Endothelial cell of umbilical vein (primary cell): Measurements from ENCODE around the gene REEP2. TPM values are rescaled to one million over a fixed set of nuclear protein-coding genes. Genes with fewer than 3 reads are reported as not detected.
"Not testable (repeated sequence)": the region's sequence is repeated elsewhere in the genome, so short reads cannot be mapped to it uniquely, and the experiment has no call there.

Source experiments
- BruUV-seq: library from RNA; stranded (reverse); fragments of 400-500 nt; replicated peaks from 2 replicates; lab custom pipeline; 2021; lab: Mats Ljungman, UMichigan
- CTCF ChIA-PET: fragments of 300-600, 350-600 bp; sonication (Branson Sonifier 250); formaldehyde crosslinking; loops from one replicate; lab custom pipeline; 2021; ENCODE audit warnings: antibody characterized with exemption, inconsistent platforms; lab: Charles Lee
- POLR2A ChIA-PET: fragments of 300-600, 350-600 bp; sonication (Branson Sonifier 250); formaldehyde crosslinking; loops from one replicate; lab custom pipeline; 2021; ENCODE audit warnings: antibody characterized with exemption, inconsistent platforms; lab: Charles Lee
- DNase-seq: peaks from one replicate; pipeline ENCODE4 v3.0.0-alpha.2; 2011; ENCODE audit warnings: low read depth, low spot score
- FAIRE-seq: peaks from 2 replicates; lab custom pipeline; 2011; peaks lifted over from hg19 to GRCh38; lab: Jason Lieb, UNC
- H2AFZ ChIP-seq: 2 replicates; pipeline ENCODE4 v1.6.0; 2012; ENCODE audit warnings: low read depth, low read length, control low read depth, inconsistent platforms
- H3K27ac ChIP-seq: 2 replicates; pipeline ENCODE4 v1.5.1; 2011; ENCODE audit warnings: low read depth, mild to moderate bottlenecking, control low read depth, low read length, moderate library complexity; ENCODE audit not compliant: insufficient read depth
- H3K27me3 ChIP-seq, 2 experiments: 2 replicates each; pipeline versions ENCODE4 v1.6.0 to v1.6.1; 2011; ENCODE audit warnings: low read length in 2 of 2, mixed read lengths in 1 of 2; ENCODE audit not compliant: control insufficient read depth in 2 of 2, insufficient read depth in 2 of 2
- H3K36me3 ChIP-seq, 2 experiments: 2 replicates in 1 of 2; 3 replicates in 1 of 2; pipeline ENCODE4 v1.5.1; 2011; ENCODE audit warnings: low read length in 2 of 2, mild to moderate bottlenecking in 1 of 2, moderate library complexity in 1 of 2; ENCODE audit not compliant: control insufficient read depth in 2 of 2, insufficient read depth in 2 of 2; ENCODE audit errors: extremely low read depth in 1 of 2
- H3K4me1 ChIP-seq: 3 replicates; pipeline ENCODE4 v1.5.1; 2011; ENCODE audit warnings: mild to moderate bottlenecking, low read length; ENCODE audit not compliant: control insufficient read depth, insufficient read depth; ENCODE audit errors: extremely low read depth
- H3K4me2 ChIP-seq: 2 replicates; pipeline ENCODE4 v1.6.1; 2011; ENCODE audit warnings: low read length, control low read depth, mixed read lengths; ENCODE audit not compliant: insufficient read depth
- H3K4me3 ChIP-seq, 3 experiments: fragments of 200-600 bp in 1 of 3; sonication (generic), shearing (Covaris generic) in 1 of 3; replicated peaks in 1 of 3; 2 replicates each; pipeline ENCODE4 v1.5.1; 2011 to 2016; ENCODE audit warnings: control low read depth in 3 of 3, low read length in 3 of 3, mild to moderate bottlenecking in 2 of 3, inconsistent platforms in 1 of 3, low read depth in 1 of 3, moderate library complexity in 1 of 3; ENCODE audit not compliant: insufficient read depth in 1 of 3
- H3K79me2 ChIP-seq: 2 replicates; pipeline ENCODE4 v1.6.0; 2012; ENCODE audit warnings: low read length, inconsistent platforms; ENCODE audit not compliant: control insufficient read depth, insufficient read depth
- H3K9ac ChIP-seq: replicated peaks from 2 replicates; pipeline ENCODE3; 2011; ENCODE audit warnings: low read length, control low read depth; ENCODE audit not compliant: insufficient read depth; ENCODE audit errors: extremely low read depth
- H3K9me1 ChIP-seq: replicated peaks from 3 replicates; pipeline ENCODE4 v1.6.0; 2011; ENCODE audit warnings: mild to moderate bottlenecking, low read length; ENCODE audit not compliant: control insufficient read depth, insufficient read depth; ENCODE audit errors: extremely low read depth
- H3K9me3 ChIP-seq: replicated peaks from 2 replicates; pipeline ENCODE4 v1.5.1; 2012; ENCODE audit warnings: low read length, inconsistent platforms; ENCODE audit not compliant: control insufficient read depth, insufficient read depth
- H4K20me1 ChIP-seq: replicated peaks from 2 replicates; pipeline ENCODE3; 2011; ENCODE audit warnings: mild to moderate bottlenecking, low read length; ENCODE audit not compliant: control insufficient read depth, insufficient read depth; ENCODE audit errors: extremely low read depth
- EZH2 ChIP-seq: IDR thresholded peaks from 2 replicates; pipeline ENCODE4 v1.6.1; 2012; ENCODE audit warnings: borderline replicate concordance, low read depth, mild to moderate bottlenecking, moderate library complexity, low read length, inconsistent platforms; ENCODE audit not compliant: severe bottlenecking
- FOS ChIP-seq: IDR thresholded peaks from 2 replicates; pipeline ENCODE4 v1.6.1; 2011; ENCODE audit warnings: mild to moderate bottlenecking, low read length, moderate library complexity, borderline replicate concordance; ENCODE audit not compliant: insufficient read depth
- GATA2 ChIP-seq: IDR thresholded peaks from 2 replicates; pipeline ENCODE4 v1.7.0; 2011; ENCODE audit warnings: low read depth, mild to moderate bottlenecking, moderate library complexity, mixed read lengths, low read length; ENCODE audit not compliant: insufficient read length, insufficient read depth
- JUN ChIP-seq: IDR thresholded peaks from 2 replicates; pipeline ENCODE4 v1.6.1; 2011; ENCODE audit warnings: borderline replicate concordance, low read depth; ENCODE audit not compliant: insufficient read length, insufficient read depth
- MAX ChIP-seq: IDR thresholded peaks from 2 replicates; pipeline ENCODE4 v1.6.1; 2011; ENCODE audit not compliant: insufficient read depth, insufficient read length
- MYC ChIP-seq: IDR thresholded peaks from one replicate; pipeline ENCODE4 v1.6.1; 2011; ENCODE audit warnings: mild to moderate bottlenecking, low read depth, low read length
- POLR2A ChIP-seq: IDR thresholded peaks from 2 replicates; pipeline ENCODE4 v1.6.1; 2012; ENCODE audit warnings: low read depth, mild to moderate bottlenecking, control low read depth, low read length
- POLR2AphosphoS5 ChIP-seq: IDR thresholded peaks from 2 replicates; pipeline ENCODE4 v1.6.1; 2012; ENCODE audit warnings: low read depth, mild to moderate bottlenecking, control low read depth, low read length, moderate library complexity; ENCODE audit not compliant: insufficient read depth
- dilution Hi-C: fragments of 300-500 bp; cut with MboI; formaldehyde crosslinking; loops from one replicate; pipeline ENCODE4 v1.15.0; 2019; ENCODE audit warnings: low sequenced_read_pairs; ENCODE audit not compliant: extremely low pct_ligation_motif_present
- intact Hi-C: fragments of 100-400 bp; cut with micrococcal nuclease; formaldehyde crosslinking; loops from one replicate; pipeline ENCODE4 v1.10.0; 2022
- polyA plus RNA-seq, 4 experiments: library from polyadenylated mRNA; depleted of rRNA in 3 of 4; stranded (reverse) in 3 of 4; unstranded in 1 of 4; fragments of >200 nt; gene quantifications; 2 replicates each; pipeline versions ENCODE4 v1.2.1 to v1.2.3, GENCODE V29; 2011 to 2012; ENCODE audit warnings: missing spikeins in 1 of 4
- total RNA-seq: library from RNA; stranded (reverse); gene quantifications from 2 replicates; pipeline ENCODE4 v1.2.3, GENCODE V29; 2021
- TF ChIP-seq, protein P1 (sequence below), 2 donors: IDR thresholded peaks; 1 replicate in 1 of 2; 2 replicates in 1 of 2; pipeline ENCODE4 v1.5.1; 2011; ENCODE audit warnings: low read length in 2 of 2, mild to moderate bottlenecking in 2 of 2, moderate library complexity in 2 of 2, control low read depth in 1 of 2, inconsistent platforms in 1 of 2, low read depth in 1 of 2; ENCODE audit not compliant: insufficient read depth in 1 of 2; ENCODE audit errors: extremely low read depth in 1 of 2

The REEP2 gene
- total and polyA plus RNA-seq, 2 donors (not counting 3 experiments of a cell fraction or from before 2014, with no cell fraction given): 4.0 to 4.8 TPM

- no peak overlapping the region for H3K4me3 ChIP-seq
- H2AFZ ChIP-seq: no peak overlapping the region
- no TSS peak for BruUV-seq
- intact Hi-C loops (no loop called here), dilution Hi-C loops (no loop called here)
- no peaks in the 10 kb centered on the region for H3K4me1 ChIP-seq
- H3K36me3 ChIP-seq: peaks cover 0 to 3% of the 10 kb centered on the region in 2 experiments
- FAIRE-seq (no peak), DNase-seq (no peak)
- no peaks in the 10 kb centered on the region for H3K79me2 ChIP-seq
- POLR2A ChIA-PET: interaction anchor here (0.7 kb wide), 1 partner anchor 497 kb away, joined by 3 read pairs; no protein-coding TSS in a partner anchor
- no peak for TF ChIP-seq MAX
- no peak for TF ChIP-seq GATA2
- TF ChIP-seq JUN: no peak
- no peak for TF ChIP-seq POLR2A
- TF ChIP-seq MYC: no peak
- TF ChIP-seq, protein P1, sequence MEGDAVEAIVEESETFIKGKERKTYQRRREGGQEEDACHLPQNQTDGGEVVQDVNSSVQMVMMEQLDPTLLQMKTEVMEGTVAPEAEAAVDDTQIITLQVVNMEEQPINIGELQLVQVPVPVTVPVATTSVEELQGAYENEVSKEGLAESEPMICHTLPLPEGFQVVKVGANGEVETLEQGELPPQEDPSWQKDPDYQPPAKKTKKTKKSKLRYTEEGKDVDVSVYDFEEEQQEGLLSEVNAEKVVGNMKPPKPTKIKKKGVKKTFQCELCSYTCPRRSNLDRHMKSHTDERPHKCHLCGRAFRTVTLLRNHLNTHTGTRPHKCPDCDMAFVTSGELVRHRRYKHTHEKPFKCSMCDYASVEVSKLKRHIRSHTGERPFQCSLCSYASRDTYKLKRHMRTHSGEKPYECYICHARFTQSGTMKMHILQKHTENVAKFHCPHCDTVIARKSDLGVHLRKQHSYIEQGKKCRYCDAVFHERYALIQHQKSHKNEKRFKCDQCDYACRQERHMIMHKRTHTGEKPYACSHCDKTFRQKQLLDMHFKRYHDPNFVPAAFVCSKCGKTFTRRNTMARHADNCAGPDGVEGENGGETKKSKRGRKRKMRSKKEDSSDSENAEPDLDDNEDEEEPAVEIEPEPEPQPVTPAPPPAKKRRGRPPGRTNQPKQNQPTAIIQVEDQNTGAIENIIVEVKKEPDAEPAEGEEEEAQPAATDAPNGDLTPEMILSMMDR (IDR thresholded peaks at IDR 0.05; ENCODE audit: extremely low read depth in 1 of 2, insufficient read depth in 1 of 2, low read depth in 1 of 2, low read length in 2 of 2): no peak
- no peak for TF ChIP-seq FOS
- TF ChIP-seq EZH2: no peak
- no peak for TF ChIP-seq POLR2AphosphoS5
- no peaks in the 10 kb centered on the region for H3K9me1 ChIP-seq
- H3K27ac ChIP-seq: no peak overlapping the region
- no peaks in the 10 kb centered on the region for H4K20me1 ChIP-seq
- no peak overlapping the region for H3K4me2 ChIP-seq
- H3K9ac ChIP-seq: no peak overlapping the region
- no peaks in the 10 kb centered on the region for H3K27me3 ChIP-seq
- CTCF ChIA-PET: interaction anchor here (1.1 to 1.5 kb wide), 2 partner anchors 21 to 23 kb away, joined by 3 to 4 read pairs; no protein-coding TSS in a partner anchor
- H3K9me3 ChIP-seq: no peaks in the 10 kb centered on the region
Measured at GRCh38 chr5:138472353-138472752, 33.5 kb downstream of the REEP2 start.

DNA sequence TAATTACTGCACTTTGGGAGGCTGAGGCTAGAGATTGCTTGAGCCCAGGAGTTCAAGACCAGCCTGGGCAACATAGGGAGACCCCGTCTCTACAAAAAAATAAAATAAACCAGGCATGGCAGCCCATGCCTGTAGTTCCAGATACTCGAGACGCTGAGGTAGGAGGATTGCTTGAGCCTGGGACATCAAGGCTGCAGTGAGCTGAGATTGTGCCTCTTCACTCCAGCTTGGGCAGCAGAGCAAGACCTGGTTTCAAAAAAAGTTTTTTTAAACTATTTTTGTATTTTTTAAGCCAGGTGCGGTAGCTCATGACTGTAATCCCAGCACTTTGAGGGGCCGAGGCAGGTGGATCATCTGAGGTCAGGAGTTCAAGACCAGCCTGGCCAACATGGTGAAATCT is 34.3 kb downstream of the REEP2 start:
- H3K9me1 ChIP-seq, FAIRE-seq, H2AFZ ChIP-seq, dilution Hi-C loops, H4K20me1 ChIP-seq, H3K4me3 ChIP-seq, POLR2A ChIA-PET, H3K27ac ChIP-seq, H3K4me2 ChIP-seq, H3K27me3 ChIP-seq, H3K9ac ChIP-seq, intact Hi-C loops, DNase-seq, H3K4me1 ChIP-seq, H3K36me3 ChIP-seq, H3K79me2 ChIP-seq, H3K9me3 ChIP-seq, BruUV-seq: not testable (repeated sequence)
- CTCF ChIA-PET: interaction anchor here (1.1 to 1.6 kb wide), 4 partner anchors 8 to 24 kb away, joined by 3 to 5 read pairs (median 4); partner anchors contain the start of gene EGR1
